HG02884 (cell line): ENCODE measurements around the gene TMC6.
"Not testable (repeated sequence)": the region's sequence is repeated elsewhere in the genome, so short reads cannot be mapped to it uniquely, and the experiment has no call there.

Source experiments
- ATAC-seq: cut with Tn5 transposase; IDR thresholded peaks from one replicate; pipeline ENCODE4 v1.9.1; 2021; ENCODE audit warnings: mild to moderate bottlenecking, moderate library complexity; ENCODE audit not compliant: unreplicated experiment

The TMC6 gene

GRCh38 chr17:78128551-78129350, at the start of gene TMC6:
TMC6 (minus strand) TSS chr17:78128755; CDS start chr17:78126832, 1,923 bp downstream.
- no peak for ATAC-seq

- ATAC-seq: no peak
These were observed 48.0 kb upstream of the TMC6 start for GRCh38 chr17:78176548-78177025.

DNA sequence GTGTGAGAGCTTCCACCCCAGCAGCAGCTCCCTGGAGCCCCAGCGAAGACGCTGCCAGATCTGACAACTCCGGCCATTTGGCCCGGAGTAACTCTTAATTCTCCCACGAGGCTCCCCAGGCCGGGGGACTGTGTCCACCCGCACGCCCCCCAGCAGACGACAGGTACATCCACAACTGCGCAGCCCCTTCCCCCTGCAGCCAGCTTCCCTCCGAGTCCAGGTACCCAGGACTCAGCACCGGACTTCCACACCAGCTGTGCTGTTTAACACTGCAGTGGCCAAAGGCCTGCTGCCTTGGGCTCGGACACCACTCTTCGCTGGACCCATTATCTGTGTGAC, 47.1 kb upstream of the TMC6 start:
- no peak for ATAC-seq

- no peak for ATAC-seq
These were observed 46.5 kb upstream of the TMC6 start for GRCh38 chr17:78174870-78175642.

DNA sequence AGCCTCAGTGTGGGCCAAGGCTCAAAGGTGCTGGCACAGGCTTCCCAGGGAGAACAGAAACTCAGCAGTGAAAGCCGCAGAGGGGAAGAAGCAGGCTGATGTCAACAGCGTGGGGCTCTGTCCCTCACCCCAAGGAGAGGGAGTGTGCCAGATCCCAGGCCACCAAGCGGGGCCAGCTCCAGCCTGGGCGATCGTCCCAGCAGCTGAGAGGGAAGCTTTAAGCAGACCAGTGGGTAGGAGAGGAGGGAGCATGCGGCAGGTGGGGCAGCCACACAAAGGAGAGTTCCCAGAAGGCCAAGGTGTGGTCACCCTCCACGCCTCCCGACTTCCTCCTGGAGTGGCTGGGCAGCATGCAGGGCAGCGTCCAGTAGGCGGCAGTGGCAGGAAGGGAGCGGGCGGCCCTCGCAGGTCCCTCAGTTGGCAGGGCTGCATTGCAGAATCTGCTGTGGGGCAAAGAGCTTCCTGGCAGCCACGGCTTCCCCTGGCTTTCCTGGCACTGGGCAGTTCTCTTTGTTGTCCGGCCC, 45.9 kb upstream of the TMC6 start:
- no peak for ATAC-seq

GRCh38 chr17:78173097-78173715, 44.7 kb upstream of the TMC6 start:
- ATAC-seq: no peak

GRCh38 chr17:78172249-78173051, 43.9 kb upstream of the TMC6 start:
- no peak for ATAC-seq

GRCh38 chr17:78171591-78172248, 43.2 kb upstream of the TMC6 start:
- ATAC-seq: not testable (repeated sequence)

DNA sequence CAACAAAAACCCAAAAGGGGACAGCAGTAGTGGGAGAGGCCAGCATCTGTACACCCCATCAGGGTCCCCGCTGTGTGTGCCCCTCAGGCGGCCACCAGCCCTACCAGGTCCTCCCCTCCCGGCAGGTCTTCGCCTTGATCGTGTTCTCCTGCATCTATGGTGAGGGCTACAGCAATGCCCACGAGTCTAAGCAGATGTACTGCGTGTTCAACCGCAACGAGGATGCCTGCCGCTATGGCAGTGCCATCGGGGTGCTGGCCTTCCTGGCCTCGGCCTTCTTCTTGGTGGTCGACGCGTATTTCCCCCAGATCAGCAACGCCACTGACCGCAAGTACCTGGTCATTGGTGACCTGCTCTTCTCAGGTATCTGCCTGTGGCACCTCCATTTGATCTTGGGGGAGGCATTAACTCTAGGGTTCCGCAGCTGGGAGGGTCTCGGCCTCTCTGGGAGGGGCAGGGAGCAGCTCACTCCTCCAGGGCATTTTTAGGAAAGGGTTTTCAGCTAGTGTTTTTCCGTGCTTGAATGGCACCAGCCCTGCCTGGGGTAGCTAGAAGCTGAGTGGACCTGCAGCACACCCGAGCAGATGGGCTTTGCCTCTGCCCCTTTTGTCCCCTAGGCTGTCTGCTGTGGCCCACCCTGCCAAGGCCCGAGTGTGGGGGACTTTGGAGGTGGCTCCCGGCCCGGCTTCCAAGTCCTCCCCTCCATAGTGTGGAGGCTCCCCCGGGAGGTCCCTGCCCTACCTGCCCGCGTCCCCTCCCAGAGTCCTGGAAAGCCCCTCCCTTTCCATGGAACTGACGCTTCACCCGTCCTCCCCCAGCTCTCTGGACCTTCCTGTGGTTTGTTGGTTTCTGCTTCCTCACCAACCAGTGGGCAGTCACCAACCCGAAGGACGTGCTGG, 42.4 kb upstream of the TMC6 start:
- ATAC-seq: no peak

DNA sequence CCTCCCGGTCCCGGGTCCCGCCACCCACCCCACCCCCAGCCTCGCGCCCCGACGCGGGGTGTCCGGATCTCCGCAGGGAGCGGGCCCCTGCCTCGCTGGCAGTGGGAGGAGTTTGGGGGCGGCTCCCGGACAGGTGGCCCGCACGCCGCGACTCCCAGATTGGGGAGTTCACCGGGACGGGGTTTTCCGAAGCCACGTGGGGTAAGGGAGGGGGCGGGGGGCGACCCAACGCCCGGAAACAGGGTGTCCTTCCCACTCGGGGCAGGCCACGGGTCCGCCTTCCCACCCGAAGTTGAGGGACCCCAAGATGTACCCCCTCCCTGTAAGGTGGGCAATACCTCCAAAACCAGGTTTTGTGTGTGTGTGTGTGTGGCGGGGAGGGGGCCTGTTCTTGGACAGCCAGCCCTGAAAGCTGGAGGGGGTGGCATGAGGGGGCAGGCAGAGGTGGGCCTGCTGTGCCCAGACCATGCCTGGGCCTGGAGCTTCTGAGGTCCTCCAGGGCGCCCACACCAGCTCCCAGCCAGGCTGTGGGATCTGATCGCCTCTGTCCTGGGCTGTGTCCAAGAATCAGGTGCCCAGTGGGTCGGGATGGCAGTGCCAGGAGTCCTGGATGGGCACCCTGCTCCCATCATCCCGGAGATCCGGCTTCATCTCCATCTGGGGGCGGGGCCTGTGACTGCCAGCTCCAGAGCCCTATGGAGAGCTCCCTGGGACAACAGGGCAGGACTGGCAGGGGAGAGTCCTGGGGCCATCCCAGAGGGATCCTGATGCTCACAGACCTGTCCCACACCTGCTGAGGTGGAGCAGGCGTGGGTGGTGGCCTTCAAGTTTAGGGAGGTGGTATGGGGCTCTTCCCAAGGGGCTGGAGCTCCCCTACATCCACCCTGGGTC, 40.6 kb upstream of the TMC6 start:
- no peak for ATAC-seq

GRCh38 chr17:78168242-78168902, 39.8 kb upstream of the TMC6 start, which contains the start of gene SYNGR2:
SYNGR2 (plus strand) TSS chr17:78168581; CDS start chr17:78168617, 36 bp downstream.
- ATAC-seq: no peak

- ATAC-seq: no peak
These were observed 37.9 kb upstream of the TMC6 start for GRCh38 chr17:78166416-78166815.

- no peak for ATAC-seq
These were observed 36.4 kb upstream of the TMC6 start for GRCh38 chr17:78164748-78165607.

- no peak for ATAC-seq
These were observed 35.6 kb upstream of the TMC6 start for GRCh38 chr17:78163881-78164747.

DNA sequence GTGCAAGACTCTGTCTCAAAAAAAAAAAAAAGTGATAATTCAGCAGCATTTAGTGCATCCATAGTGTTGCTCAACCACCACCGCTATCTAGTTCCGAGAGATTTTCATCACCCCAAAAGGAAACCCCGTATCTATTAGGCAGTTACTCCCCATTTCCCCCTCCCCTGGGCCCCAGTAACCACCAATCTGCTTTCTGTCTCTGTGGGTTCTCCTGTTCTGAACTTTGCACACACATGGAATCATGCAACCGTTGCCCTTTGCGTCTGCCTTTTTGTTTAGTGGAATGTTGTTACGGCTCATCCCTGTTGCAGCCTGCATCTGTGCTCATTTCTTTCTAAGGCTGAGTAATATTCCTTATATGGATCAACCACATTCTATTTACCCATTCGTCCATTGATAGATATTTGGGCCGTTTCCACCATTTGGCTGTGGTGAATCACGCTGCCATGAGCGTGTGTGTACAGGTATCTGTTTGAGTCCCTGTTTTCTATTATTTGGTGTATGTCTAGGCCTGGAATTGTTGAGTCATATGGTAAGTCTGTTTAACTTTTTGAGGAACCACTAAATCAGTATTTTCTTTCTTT, 31.1 kb upstream of the TMC6 start:
- peak; percentile 49 for ATAC-seq
